Tibial artery (tissue), 4 donors: ENCODE results near the gene KCNMA1.

Source experiments
- DNase-seq, 2 donors: peaks; one replicate each; pipeline ENCODE4 v3.0.0-alpha.2; 2019
- H3K27ac ChIP-seq, 2 donors: fragments of 200-600 bp; sonication (generic) in 1 of 2; 1 replicate in 1 of 2; 2 replicates in 1 of 2; pipeline ENCODE4 v1.5.1; 2018 to 2019; ENCODE audit warnings: mild to moderate bottlenecking in 1 of 2
- H3K27me3 ChIP-seq, 2 donors: fragments of 200-600 bp; sonication (generic) in 1 of 2; one replicate each; pipeline versions ENCODE4 v1.5.1 to v1.6.0; 2016 to 2019
- H3K36me3 ChIP-seq, 3 donors: fragments of 200-600 bp; sonication (generic) in 2 of 3; one replicate each; pipeline ENCODE4 v1.5.1; 2016 to 2019; ENCODE audit warnings: mild to moderate bottlenecking in 2 of 3
- H3K4me1 ChIP-seq, 4 donors: fragments of 200-600 bp; sonication (generic) in 2 of 4; 1 replicate in 3 of 4; 2 replicates in 1 of 4; pipeline ENCODE4 v1.5.1; 2016 to 2019
- H3K4me3 ChIP-seq, 2 donors: fragments of 200-600 bp; sonication (generic) in 1 of 2; 1 replicate in 1 of 2; 2 replicates in 1 of 2; pipeline ENCODE4 v1.5.1; 2018 to 2019; ENCODE audit warnings: mild to moderate bottlenecking in 2 of 2
- H3K9me3 ChIP-seq, 3 donors: fragments of 200-600 bp; sonication (generic) in 1 of 3; one replicate each; pipeline ENCODE4 v1.5.1; 2016 to 2019
- intact Hi-C: fragments of 100-400 bp; cut with DNase I; formaldehyde crosslinking; loops from one replicate; pipeline ENCODE4 v1.15.0; 2023; ENCODE audit warnings: low total_unique reads
- TF ChIP-seq, protein P1 (sequence below), 2 experiments: fragments of 200-600 bp in 1 of 2; fragments of 450-650 bp in 1 of 2; IDR thresholded peaks; one replicate each; pipeline ENCODE4 v1.5.1; 2017 to 2019; ENCODE audit warnings: antibody characterized with exemption in 2 of 2, mild to moderate bottlenecking in 1 of 2, moderate library complexity in 1 of 2

KCNMA1 gene

DNA sequence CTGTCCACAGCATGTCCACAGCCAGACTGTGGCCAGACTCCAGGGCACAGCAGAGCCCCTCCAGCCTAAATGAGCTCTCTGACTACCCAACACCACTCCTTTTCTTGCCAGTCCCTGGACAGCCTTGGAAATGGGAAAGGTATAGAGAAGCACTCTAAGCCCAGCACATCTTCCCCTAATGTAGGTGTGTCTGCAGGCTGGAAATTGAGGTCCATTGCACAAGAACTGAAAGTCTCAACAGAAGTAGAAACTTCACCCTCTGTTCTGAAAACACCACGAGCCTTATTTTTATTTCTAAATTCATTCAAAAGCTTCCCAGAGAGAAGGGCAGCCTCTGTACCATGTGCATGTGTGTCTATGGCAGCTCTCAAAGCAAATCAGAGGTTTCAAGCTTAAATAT lies 3.7 kb upstream of the KCNMA1 start:
- H3K36me3 ChIP-seq = no peaks in the 10 kb centered on the region
- H3K9me3 ChIP-seq = no peaks in the 10 kb centered on the region
- H3K27me3 ChIP-seq = no peaks in the 10 kb centered on the region
- peak overlapping the region; percentile 88 to 94 for H3K27ac ChIP-seq
- H3K4me3 ChIP-seq = no peak overlapping the region
- TF ChIP-seq, protein P1, sequence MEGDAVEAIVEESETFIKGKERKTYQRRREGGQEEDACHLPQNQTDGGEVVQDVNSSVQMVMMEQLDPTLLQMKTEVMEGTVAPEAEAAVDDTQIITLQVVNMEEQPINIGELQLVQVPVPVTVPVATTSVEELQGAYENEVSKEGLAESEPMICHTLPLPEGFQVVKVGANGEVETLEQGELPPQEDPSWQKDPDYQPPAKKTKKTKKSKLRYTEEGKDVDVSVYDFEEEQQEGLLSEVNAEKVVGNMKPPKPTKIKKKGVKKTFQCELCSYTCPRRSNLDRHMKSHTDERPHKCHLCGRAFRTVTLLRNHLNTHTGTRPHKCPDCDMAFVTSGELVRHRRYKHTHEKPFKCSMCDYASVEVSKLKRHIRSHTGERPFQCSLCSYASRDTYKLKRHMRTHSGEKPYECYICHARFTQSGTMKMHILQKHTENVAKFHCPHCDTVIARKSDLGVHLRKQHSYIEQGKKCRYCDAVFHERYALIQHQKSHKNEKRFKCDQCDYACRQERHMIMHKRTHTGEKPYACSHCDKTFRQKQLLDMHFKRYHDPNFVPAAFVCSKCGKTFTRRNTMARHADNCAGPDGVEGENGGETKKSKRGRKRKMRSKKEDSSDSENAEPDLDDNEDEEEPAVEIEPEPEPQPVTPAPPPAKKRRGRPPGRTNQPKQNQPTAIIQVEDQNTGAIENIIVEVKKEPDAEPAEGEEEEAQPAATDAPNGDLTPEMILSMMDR (IDR thresholded peaks at IDR 0.05) = no peak
- no peak for DNase-seq
- peaks cover 0 to 39% (median 35%) of the 10 kb centered on the region in 4 donors for H3K4me1 ChIP-seq
- intact Hi-C loops = loop anchor here (2.0 kb wide), 1 partner anchor 249 kb away; no protein-coding TSS in a partner anchor

DNA sequence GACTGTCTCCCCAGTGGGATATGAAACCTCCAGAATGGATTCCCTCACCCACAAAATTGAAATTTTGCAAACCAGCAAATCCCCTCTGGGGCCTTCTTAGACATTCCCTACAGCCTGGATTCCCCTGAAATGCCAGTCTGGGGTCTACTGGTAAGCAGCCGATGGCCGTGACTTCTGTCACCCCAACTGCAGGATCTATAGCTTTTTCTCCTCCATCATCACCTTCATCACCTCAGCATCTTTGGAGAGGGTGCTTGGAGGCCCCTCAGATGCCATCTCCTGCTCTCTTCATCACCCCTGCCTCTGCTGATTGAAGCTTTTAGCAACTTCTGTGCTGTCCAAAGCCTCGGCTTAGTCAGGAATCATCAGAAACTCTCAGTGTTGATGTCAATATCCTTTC lies 2.6 kb upstream of the KCNMA1 start:
- TF ChIP-seq, protein P1 (IDR thresholded peaks at IDR 0.05) = no peak
- no peaks in the 10 kb centered on the region for H3K9me3 ChIP-seq
- no peak overlapping the region for H3K4me3 ChIP-seq
- intact Hi-C loops = loop anchor here (2.0 kb wide), 1 partner anchor 247 kb away; no protein-coding TSS in a partner anchor
- peak overlapping the region; percentile 88 to 94 for H3K27ac ChIP-seq
- DNase-seq = no peak
- no peaks in the 10 kb centered on the region for H3K36me3 ChIP-seq
- H3K4me1 ChIP-seq = peaks cover 0 to 43% (median 37%) of the 10 kb centered on the region in 4 donors
- H3K27me3 ChIP-seq = no peaks in the 10 kb centered on the region

DNA sequence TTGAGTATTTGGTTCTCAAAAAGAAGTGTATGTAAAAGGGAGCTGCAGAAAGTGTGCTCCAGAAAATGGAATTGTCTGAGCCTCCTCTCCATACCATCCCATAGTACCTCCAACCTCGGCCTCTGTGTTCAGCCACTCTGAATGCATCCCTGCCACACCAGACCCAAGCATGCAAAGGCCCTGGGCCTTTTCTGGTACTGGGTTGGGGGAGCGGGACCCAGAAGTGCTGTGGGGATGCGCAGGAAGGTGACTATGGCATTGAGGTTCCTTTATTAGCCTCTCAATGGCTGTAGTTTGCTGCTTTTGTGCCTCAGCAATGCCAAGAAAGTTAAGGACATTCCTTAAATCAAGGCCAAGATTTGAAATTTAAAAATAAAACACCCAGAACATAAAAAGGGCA lies 2.1 kb upstream of the KCNMA1 start:
- Histone ChIP-seq H3K36me3 (no peaks in the 10 kb centered on the region), H3K4me1 (peaks cover 0 to 48% (median 37%) of the 10 kb centered on the region in 4 donors), H3K27me3 (no peaks in the 10 kb centered on the region), H3K4me3 (no peak overlapping the region), H3K27ac (peak overlapping the region; percentile 88 to 94), H3K9me3 (no peaks in the 10 kb centered on the region)
- no peak for DNase-seq
- TF ChIP-seq, protein P1 (IDR thresholded peaks at IDR 0.05) = no peak
- intact Hi-C loops = loop anchor here (2.0 to 10.0 kb wide), 5 partner anchors 52 to 247 kb away; no protein-coding TSS in a partner anchor

DNA sequence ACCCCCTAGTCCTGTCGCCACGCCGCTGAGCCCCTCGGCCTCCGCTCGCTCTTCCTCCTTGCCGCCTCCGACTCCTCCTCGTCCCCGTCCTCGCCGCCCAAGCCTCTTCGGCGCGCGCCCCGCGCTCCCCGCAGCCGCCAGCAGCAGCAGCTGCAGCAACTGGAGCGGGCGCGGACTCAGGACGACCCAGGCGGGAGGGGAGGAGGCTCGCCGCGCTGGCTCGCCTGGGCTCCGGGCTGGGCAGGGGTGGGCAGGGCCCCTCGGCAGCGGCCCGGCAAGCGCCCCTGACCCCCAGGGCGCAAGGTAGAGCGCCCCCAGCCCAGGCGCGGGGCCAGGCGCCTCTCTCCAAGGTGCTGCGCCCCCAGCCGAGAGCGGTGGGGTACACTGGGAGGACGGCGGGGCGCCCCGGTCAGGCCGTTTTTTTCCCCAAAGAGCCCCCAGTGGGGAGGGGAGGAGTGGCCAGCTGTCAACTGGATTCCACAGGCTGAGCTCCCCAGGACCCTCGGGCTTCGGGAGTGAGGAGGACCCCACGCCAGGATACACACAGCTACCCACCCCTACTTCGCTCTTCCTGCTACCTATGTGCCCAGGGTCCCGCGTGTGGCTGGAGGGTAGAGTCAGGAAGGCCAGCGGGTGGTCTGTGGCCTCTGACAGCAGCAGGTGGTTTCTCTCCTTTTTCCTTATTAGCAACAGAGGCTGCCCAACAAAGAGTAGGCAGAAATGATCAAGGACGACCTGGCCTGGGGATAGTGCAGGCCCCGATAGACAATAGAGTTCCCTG lies 903 bp upstream of the KCNMA1 start:
- peaks cover 0 to 60% (median 38%) of the 10 kb centered on the region in 4 donors for H3K4me1 ChIP-seq
- peak overlapping the region; percentile 88 to 94 for H3K27ac ChIP-seq

DNA sequence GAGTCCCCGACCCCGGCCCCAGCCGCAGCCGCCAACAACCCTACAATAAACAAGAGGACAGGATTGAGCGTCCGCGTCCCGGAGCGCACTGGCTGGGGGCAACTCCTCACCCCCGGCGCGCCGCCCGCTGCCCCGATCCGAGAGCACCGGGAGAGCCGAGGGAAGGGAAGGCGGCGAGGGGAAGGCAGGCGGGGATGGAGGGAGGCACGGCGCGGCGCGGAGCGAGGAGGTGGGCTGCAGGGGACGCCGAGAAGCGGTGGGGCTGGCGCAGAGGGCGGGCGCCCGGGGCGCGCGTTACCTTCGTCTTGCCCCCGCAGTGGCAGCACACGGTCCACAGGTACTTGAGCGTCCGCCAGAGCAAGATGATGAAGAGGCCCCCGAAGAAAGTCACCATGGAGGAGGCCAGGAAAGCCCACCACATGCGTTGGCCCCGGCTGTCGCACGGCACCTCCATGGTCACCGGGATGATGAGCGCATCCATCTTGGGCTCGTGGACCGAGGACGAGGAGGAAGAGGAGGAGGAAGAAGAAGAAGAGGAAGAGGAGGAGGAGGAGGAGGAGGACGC lies 559 bp downstream of the KCNMA1 start:
- no peaks in the 10 kb centered on the region for H3K27me3 ChIP-seq
- no peaks in the 10 kb centered on the region for H3K36me3 ChIP-seq
- H3K4me1 ChIP-seq = peaks cover 0 to 73% (median 52%) of the 10 kb centered on the region in 4 donors
- no peaks in the 10 kb centered on the region for H3K9me3 ChIP-seq
- intact Hi-C loops = loop anchor here (5.0 to 10.0 kb wide), 4 partner anchors 50 to 212 kb away; no protein-coding TSS in a partner anchor
- DNase-seq = no peak
- TF ChIP-seq, protein P1 (IDR thresholded peaks at IDR 0.05) = peak in 1 of 2 experiments; percentile 1
- peak overlapping the region; percentile 94 to 95 for H3K27ac ChIP-seq
- H3K4me3 ChIP-seq = peak overlapping the region; percentile 88 to 96

More for the DNA sequence above, 903 bp upstream of the KCNMA1 start:
- Histone ChIP-seq H3K36me3 (no peaks in the 10 kb centered on the region), H3K27me3 (no peaks in the 10 kb centered on the region), H3K9me3 (no peaks in the 10 kb centered on the region), H3K4me3 (peak overlapping the region; percentile 88 to 96)
- peak in 1 of 2 donors; percentile 81 for DNase-seq
- TF ChIP-seq, protein P1 (IDR thresholded peaks at IDR 0.05) = no peak
- intact Hi-C loops = loop anchor here (5.0 to 10.0 kb wide), 4 partner anchors 51 to 214 kb away; no protein-coding TSS in a partner anchor
